Stimulated activated CD4-positive, alpha-beta T cell treated with anti-CD3 and anti-CD28 coated beads, TNF-alpha, amount 100 ng/mL, for 4 hours (primary cell): ENCODE data around the gene NME2.
"Not testable (repeated sequence)": the region's sequence is repeated elsewhere in the genome, so short reads cannot be mapped to it uniquely, and the experiment has no call there.

Experiments
- DNase-seq, 3 experiments: peaks; one replicate each; pipeline ENCODE4 v3.0.0-alpha.2; 2020; ENCODE audit warnings: low read depth in 3 of 3

The NME2 gene

DNA sequence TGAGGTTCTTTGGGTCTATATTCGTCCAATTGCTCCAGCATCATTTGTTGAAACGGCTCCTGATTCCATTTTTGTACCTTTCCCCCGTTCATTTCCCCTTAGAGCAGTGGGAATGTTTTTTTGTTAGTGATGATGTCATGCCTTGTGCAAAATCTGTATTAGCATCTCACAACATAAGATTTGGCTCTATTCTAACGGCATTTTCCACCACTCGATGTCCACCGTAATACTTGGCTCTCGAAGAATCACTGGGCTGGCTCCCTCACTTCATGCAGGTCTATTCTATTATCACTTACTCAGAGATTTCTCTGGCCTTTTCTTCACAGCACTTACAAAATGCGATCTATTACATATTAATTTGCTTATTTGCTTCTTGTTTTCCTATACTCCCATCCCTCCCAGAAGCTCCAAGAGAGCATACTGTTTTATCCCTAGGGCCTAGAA is 13.4 kb upstream of the NME2 start:
- DNase-seq, result no peak

DNA sequence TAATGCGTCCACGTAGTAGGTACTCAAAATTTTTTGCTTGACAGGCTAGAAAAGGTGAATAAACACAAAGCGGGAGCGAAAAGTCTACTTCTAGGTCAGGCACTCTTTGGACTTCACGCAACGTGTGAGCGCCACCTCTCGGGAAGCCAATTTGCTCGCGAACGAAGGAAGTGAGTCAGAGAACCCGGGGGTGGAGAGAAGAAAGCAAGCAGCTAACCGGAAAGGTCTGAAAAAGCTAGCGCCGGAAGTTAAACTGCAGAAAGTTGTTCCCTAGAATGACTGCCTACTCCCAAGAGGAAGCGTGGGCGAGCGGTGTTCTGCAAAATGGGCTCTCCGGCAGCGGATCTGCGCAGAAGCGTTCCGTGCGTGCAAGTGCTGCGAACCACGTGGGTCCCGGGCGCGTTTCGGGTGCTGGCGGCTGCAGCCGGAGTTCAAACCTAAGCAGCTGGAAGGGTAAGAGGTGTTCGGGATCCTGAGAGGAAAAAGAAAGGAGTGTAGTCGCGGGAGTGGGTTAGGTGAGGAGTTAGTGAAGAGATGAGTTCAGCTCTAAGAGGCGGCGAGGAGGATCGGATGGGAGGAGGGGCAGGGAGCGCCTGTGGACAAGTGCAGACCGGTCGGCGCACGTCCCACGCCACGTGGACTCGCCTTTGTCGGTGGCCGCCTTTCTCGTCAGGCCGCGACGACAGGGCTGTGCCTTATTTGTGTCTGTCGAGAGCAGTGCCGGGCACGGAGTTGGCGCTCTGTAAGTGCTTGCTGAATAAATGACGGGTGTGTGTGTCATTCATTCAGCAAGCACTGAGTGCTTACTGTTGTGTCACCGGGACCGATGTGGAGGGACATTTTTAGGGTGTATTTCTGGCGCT is 12.8 kb upstream of the NME2 start, which contains the start of gene NME1:
Gene NME1 (plus strand): TSS at position 350 of the 863 bp plus-strand sequence. CDS start 2,096 bp downstream, outside the sequence.
- peak; percentile 94 to 98 (median 96) for DNase-seq

DNA sequence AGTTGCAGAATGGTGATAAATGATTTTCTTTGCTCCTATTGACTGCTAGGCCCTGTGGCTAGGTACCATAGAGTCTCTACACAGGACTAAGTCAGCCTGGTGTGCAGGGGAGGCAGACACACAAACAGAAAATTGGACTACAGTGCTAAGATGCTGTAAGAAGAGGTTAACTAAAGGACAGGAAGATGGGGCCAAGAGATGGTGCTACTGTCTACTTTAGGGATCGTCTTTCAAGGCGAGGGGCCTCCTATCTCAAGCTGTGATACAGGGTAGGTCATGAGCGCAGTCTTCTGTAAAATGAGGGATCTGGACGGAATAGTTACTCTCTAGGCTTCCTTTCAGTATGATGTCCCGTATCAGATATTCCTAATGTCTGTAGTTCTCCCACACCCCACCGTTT is 12.0 kb upstream of the NME2 start:
- DNase-seq, result no peak

DNA sequence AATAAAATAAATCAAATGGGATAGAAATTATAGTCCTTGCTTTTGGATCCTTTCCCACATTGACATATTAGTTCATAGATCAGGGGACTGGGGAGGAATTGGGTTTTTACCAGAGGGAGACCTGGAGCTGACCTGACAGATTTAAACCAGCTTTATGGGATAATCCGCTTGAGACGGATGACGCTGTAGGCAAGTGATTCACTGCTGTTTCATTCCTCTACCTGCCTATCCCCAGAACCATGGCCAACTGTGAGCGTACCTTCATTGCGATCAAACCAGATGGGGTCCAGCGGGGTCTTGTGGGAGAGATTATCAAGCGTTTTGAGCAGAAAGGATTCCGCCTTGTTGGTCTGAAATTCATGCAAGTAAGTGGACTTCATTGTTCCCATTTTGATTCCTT is 10.8 kb upstream of the NME2 start:
- no peak for DNase-seq

DNA sequence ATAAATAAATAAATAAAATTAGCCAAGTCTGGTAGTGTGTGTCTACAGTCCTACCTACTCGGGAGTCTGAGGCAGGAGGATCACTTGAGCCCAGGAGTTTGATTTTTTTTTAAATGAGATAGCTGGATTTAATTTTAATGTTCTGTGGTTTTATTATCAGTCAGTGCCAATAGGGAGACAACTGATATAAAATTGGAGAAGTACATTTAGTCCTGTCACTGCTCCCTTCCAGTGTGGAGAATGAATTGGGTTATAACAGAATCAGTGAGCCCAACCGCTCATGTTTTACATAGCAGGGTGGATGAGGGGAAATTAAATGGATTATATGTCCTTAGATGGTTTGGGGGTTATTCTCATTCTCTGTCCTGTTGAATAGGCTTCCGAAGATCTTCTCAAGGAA is 6.6 kb upstream of the NME2 start:
- no peak for DNase-seq

DNA sequence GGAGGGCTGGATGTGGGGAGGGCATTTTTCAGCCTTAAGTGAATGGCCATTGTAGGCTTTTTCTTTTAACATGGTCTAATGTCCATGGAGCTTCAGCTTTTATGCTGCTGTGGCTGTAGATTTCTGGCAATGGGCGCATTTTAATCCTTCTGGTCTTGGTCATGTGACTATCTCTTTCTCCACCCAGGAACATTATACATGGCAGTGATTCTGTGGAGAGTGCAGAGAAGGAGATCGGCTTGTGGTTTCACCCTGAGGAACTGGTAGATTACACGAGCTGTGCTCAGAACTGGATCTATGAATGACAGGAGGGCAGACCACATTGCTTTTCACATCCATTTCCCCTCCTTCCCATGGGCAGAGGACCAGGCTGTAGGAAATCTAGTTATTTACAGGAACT is 4.7 kb upstream of the NME2 start:
- no peak for DNase-seq

DNA sequence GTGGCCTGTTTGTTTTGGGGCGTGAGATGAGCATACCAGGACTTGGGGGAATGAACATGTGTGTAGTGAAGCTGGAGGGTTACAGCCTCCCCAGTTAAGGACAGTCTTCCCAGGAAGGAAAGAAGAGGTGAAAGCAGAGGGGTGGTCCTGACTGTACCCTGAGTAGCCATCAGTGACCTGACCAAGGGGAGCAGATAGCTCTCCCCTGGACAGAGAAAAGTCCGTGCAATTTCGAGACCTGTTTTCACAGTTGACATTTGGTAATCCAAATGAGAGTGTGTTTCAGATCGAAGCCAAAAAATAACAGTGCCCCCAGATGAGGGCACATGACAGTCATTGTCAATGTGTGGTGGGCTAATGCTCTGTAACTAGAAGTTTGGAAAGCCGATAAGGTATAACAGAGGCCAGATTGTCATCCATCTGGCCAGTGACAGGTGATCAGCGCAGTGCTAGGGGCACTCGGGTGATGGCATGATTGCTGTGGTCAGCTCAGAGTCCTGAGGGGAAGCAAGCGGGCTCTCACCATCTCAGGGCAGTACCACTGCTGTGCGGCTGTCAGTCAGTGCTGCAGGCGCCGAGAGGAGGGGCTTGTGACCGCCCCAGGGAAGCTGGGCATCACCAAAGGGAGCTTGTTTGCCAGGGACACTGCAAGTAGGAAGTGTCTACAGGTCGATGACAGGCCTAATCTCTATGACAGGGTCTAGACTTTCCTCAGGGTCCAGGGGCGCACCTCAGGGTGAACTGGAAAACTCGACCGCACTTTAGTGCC is 1.1 kb upstream of the NME2 start:
- no peak for DNase-seq

DNA sequence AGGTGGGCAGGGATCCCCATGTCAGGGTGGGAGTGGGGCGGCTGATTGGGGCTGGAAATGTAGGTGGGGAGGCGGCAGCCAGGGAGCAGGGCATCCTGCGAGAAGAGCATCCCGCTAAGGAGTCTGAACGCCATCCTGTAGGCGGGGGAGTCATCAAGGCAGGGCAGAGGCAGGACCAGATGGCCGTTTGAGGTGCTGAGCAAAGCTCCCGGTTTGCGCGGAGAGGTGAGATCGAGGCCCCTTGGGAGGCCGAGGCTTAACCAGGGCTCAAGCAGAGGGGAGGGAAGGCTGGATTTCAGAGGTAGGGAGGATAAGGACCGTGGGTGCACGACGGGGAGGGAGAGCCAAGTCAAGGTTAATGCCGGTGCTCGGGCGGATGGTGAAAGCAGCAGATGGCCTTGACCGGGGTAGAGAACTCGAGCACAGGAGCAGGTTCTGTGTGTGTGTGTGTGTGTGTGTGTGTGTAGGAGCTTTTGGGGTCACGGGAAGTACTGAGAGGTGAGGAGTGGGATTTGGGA is 472 bp upstream of the NME2 start:
- DNase-seq, result peak in 1 of 3 experiments; percentile 3

DNA sequence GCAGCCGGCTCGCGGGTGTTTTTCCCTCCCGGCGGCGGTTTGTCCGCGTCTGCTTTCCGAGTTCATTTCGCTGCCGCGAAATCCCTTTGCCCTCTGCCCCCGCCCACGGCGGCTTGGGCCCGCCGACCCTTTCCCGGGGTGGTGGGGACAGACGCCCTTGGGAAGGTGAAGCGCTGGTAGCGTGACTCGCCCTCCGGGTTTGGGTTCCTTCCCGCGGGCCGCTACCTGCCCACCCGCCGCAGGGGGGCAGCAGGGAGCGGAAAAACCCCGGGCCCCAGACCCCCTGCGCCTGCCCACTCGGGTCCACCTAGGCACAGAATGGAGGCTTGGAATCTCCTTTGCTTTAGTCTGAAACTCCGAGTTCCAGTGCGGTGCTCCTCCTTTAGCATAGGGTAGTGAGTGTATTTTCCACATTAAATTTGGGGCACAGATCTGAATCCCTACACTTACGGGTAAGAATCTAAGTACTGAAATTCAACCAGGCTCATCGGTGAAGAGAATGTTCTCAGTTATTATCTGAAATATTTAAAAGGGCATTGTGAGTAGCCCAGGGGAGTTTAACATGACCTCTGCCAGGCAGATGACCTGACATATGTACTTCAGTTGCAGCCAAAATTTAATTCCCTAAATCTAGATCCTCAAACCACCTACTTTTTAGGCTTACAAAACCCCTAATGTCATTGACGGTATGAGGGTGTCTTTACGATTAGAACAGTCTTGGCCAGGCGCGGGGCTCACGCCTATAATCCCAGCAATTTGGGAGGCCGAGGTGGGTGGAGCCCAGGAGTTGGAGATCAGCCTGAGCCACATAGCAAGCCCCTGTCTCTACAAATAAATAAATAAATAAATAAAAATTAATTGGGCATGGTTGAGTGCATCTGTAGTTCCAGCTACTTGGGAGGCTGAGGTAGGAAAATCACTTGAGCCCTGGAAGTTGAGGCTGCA is 1.0 kb downstream of the NME2 start:
- peak; percentile 49 to 63 (median 62) for DNase-seq

DNA sequence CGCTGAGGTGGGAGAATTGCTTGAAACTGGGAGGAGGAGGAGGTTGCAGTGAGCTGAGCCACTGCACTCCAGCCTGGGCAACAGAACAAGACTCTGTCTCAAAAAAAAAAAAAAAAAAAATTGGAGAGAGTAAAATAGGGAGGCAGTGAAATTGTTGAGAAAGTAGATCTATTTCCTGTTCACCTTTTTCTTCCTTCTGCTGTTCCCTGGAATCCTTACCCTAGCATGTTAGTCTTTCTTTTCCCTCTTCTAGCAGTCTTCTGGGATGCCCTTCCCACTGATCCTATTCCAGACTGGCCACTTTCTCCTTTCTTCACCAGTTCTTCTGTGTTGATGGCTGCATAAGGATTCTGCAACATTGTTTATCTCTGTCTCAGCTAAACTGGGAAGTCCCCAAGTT is 3.1 kb downstream of the NME2 start:
- no peak for DNase-seq

DNA sequence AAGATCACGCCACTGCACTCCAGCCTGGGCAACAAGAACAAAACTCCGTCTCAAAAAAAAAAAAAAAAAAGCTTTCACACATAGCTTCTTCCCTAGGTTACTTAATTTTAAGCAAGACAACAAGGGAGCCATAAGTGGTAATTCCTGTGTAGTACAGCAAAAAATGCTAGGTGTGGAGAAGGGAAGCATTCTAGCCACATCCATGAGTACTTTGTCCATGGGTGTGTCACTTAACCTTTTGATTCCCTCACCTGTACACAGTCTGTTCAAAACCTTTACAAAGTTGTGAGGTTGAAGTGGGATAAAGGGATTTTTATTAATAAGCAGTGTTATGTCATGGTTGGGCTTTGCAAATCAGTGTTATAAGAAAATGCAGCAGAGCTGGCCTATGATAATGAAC is 4.5 kb downstream of the NME2 start:
- DNase-seq, result no peak

DNA sequence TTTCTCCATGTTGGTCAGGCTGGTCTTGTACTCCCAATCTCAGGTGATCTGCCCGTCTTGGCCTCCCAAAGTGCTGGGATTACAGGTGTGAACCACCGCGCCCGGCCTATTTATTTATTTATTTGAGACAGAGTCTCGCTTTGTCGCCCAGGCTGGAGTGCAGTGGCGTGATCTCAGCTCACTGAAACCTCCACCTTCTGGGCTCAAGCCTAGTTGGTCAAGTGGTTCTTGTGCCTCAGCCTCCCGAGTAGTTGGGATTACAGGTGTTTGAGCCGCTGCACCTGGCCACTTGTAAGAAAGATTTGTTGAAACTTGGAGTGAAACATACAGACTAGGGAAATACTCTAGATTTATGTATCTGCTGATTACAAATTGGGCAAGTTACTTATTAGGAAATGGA is 5.8 kb downstream of the NME2 start:
- DNase-seq, result not testable (repeated sequence)

DNA sequence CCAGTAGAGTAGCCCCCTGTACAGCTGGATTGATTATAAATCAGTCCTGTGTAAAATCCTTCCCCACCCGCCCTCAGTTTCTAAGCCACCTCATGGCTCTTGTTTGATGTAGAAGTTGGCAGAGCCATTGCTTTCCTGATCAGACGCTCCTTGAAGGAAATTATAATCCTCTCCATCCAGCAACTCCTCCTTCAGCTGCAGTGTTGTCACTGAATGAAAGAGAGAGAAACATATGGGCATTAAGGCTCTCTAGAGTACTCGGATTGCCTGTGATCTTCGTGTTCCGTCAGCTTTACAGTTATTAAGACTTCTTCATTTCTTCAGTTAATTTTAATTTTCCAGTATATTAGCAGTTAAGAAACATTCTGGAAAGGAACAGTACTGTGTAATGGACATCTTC is 14.3 kb downstream of the NME2 start:
- DNase-seq, result no peak

DNA sequence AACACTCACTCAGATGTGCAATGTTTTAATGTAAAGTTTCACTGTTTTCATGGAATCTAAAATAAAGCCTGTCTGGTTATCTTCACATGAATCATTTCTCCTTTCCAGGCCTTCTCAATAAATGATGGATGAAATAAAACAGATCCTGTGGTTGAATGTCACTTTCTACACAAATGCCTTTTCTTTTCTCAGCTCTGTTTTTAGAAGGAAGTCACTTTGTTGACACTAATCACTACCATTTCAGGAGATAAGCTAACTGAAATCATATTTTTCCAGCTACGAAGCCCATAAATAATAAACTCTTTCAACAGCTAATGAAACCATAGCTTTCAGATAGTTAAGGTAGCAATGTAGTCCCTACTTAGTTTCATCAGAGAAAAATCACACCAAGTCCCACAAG is 17.9 kb downstream of the NME2 start:
- no peak for DNase-seq

DNA sequence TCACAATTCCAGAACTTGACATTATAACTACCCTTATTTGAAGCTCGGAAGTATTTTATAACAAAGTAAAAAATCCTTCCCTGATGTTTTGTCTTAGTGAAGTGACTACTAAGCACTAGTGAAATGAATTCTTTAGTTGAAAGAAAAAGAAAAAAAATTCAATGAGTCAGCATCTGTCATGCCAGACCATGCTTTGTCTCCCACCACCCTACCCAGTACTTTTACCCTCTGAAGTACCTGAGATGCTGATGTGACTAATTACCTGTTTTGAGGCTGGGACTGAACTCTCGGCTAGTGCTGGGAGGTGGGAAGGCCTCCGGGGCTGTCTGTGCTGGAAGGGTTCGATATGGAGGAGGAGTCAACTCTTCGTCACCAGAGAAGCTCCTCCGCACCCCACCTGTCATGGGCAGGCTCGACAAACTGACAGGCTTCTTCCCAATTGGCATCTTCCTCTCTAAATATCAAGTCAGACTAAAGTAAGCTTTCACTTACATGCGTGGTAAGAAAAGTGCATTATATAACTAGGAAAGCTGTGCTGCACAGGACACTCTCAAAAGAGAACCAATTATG is 19.6 kb downstream of the NME2 start:
- DNase-seq, result no peak

DNA sequence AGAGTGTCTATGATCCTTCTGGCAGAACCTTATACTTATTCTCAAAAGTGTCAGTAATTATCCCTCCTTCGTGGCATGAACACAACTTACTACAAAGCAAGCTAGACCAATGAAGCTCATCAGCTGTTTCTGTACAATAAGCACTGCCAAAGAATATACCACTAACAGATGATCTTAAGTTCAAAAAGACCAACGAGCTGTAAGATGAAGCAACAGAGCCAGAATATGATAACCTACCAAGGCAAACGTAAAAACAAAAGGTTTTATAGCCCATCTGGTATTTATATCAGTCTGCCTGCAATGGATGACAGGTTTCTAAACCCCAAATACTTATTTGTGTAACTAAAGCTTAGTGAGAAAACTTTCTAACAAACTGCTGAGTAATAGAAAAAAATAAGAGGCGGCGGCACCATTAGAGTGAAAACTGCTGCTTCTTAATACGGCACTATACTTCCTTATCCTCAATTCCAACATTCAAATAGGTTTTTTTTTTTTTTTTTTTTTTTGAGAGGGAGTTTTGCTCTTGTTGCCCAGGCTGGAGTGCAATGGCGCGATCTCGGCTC is 22.1 kb downstream of the NME2 start:
- DNase-seq, result no peak

DNA sequence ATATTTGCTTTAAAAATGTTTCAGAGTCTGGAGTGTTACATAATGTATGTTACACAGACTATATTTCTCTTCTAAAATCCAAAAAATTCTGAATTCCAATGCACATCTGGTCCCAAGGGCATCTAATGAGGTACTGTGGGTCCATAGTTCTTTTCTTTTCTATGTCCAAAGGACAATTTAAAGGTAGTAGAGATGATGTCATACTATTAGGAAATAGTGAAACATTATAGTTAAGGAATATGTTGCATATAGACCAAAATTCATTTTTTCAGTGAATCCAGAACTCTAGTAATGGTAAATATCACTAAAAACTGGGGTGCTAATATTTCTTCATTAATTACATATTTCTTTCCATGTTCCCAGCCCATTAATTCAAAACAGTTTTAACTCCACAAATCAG is 23.0 kb downstream of the NME2 start:
- no peak for DNase-seq

DNA sequence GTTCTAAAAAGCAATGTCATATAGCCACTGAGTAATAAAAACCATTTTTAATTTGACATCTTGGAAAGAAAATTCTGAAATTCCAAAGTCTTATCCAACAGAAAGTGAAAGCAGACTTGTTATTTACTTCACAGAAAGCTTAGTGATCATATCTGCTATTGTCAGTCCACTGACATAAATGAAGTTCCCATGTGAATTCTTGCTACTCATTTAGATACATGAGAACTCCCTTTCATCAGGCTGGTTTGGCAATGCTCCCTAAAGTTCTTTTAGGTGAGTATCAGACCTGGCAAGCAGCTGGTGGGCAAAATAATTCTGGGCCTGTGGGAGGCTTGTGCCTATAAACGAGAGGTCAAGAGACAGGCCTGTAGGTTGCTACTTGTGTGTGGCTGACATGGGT is 23.4 kb downstream of the NME2 start:
- no peak for DNase-seq

DNA sequence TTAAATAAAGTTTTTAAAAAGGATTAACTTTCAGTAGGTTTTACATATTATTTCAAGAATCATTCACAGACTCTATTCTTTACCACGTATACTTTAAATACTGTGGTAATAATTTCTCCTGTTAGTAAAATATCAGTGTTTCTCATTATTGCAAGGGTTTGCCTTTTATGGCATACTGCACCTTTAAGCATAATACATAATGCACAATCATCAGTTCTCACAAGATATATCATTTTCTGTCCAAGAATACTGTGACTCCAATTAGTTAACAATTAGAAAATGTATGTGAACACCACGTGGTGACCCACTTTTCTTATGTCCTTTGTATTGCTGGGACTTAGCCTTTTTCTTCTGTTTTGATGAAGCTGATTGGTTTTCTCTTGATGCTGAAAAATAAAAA is 25.7 kb downstream of the NME2 start:
- no peak for DNase-seq

DNA sequence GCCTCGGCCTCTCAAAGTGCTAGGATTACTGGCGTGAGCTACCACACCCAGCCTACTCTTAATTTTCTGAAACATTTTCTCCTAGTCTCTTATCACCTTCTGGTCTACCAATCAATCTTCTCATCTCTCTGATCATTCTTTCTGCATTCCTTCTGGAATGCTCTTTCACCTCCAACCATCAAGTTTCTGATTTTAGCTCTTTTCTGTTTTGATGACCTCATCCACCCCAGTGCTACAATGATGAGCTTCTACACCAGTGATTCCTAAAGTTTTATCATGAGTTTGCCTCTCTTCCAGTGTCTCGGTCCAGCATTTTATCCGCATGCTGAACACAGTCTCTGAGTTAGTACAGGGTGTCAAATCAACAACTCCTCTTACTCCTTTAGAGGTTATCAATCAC is 31.5 kb downstream of the NME2 start:
- no peak for DNase-seq

DNA sequence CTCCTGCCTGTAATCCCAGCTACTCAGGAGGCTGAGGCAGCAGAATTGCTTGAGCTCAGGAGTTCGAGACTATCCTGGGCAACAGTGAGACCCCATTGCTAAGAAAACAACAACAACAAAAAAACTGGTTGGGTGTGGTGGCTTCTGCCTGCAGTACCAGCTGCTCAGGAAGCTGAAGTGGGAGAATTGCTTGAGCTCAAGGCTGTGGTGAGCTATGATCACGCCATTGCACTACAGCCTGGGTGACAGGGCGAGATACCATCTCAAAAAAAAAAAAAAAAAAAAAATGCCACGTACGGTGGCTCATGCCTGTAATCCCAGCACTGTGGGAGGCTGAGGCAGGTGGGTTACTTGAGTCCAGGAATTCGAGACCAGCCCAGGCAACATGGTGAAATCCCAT is 34.1 kb downstream of the NME2 start:
- DNase-seq, result no peak
